ENCODE data around the gene VPS37C. TPM values are rescaled to one million over a fixed set of nuclear protein-coding genes. Genes with fewer than 3 reads are reported as not detected.

VPS37C gene
- total and polyA plus RNA-seq, 2 of the 13 experiments (the other 11 are each of a cell fraction or from before 2014, with no cell fraction given) = 7.5 to 8.8 TPM

- TF ChIP-seq STAT6 (CRISPR knock-in tag; IDR thresholded peaks at IDR 0.05; ENCODE audit: borderline replicate concordance) (no peak), HCFC1 (IDR thresholded peaks at IDR 0.05; ENCODE audit: low read depth, low read length) (no peak)
Measured at GRCh38 chr11:61119055-61119454, 42.2 kb downstream of the VPS37C start (continued).

DNA sequence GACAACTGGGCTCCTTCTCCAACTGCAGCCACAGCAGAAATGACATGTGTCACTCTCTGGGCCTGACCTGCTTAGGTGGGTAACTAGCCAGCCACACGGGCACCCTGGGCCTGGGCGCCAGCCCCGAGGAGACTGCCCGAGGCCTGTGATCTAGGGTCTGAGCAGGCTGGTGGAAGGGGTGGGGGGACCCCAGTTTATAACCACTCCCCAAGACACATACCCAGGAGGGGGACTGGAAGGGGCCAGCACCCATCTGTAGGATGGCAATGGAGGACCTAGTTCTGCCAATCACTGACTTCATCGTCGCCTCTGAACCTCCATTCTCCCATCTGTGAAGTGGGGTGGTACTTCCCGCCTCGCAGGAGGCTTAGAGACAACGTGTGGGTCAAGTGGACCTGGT, 42.8 kb downstream of the VPS37C start:
- FAIRE-seq (no peak), ATAC-seq (no peak), DNase-seq (ENCODE audit: low spot score) (no peak)
- POLR2A ChIA-PET = no interaction called here
- Histone ChIP-seq H3K4me3 (replicated peaks in 1 of 3; ENCODE audit: insufficient read depth in 1 of 3, low read depth in 2 of 3, low read length in 3 of 3) (no peak overlapping the region), H3K27ac (ENCODE audit: extremely low read length, insufficient read depth, low read length) (no peak overlapping the region), H3K9ac (ENCODE audit: insufficient read depth, low read depth, low read length) (no peak overlapping the region), H3K36me3 (replicated peaks in 1 of 2; ENCODE audit: control insufficient read depth in 1 of 2, insufficient read depth in 2 of 2, low read length in 2 of 2) (no peaks in the 10 kb centered on the region), H3K9me3 (ENCODE audit: low read length) (no peaks in the 10 kb centered on the region), H2AFZ (ENCODE audit: low read length) (no peak overlapping the region), H3K79me2 (ENCODE audit: insufficient read depth, low read length) (no peaks in the 10 kb centered on the region), H4K20me1 (ENCODE audit: insufficient read depth, low read length) (no peaks in the 10 kb centered on the region), H3K4me2 (ENCODE audit: low read depth, low read length) (no peak overlapping the region), H3K4me1 (ENCODE audit: insufficient read depth, low read length) (no peaks in the 10 kb centered on the region), H3K27me3 (ENCODE audit: control insufficient read depth in 1 of 2, insufficient read depth in 2 of 2, low read length in 2 of 2) (peaks cover under 1 to 59% of the 10 kb centered on the region in 2 experiments; a peak in 4 of 5 replicates)
- WGBS (ENCODE audit: low lambda C conversion rate) = 0% methylated on average over 6 of the region's 9 CpGs
- in situ Hi-C loops (cut with HindIII; ENCODE audit: extremely low pct_ligation_motif_present, low pct_unique_long_range_greater_than_20kb) = no loop called here
- BruUV-seq (replicated peaks) = no TSS peak
- CTCF ChIA-PET (ENCODE audit: low intra/inter-chr PET ratio, low total read pairs) = no interaction called here
- intact Hi-C loops (cut with micrococcal nuclease; ENCODE audit: unreplicated experiment) = no loop called here
- TF ChIP-seq, protein P1, sequence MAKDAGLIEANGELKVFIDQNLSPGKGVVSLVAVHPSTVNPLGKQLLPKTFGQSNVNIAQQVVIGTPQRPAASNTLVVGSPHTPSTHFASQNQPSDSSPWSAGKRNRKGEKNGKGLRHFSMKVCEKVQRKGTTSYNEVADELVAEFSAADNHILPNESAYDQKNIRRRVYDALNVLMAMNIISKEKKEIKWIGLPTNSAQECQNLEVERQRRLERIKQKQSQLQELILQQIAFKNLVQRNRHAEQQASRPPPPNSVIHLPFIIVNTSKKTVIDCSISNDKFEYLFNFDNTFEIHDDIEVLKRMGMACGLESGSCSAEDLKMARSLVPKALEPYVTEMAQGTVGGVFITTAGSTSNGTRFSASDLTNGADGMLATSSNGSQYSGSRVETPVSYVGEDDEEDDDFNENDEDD (CRISPR knock-in tag; IDR thresholded peaks at IDR 0.05; ENCODE audit: borderline replicate concordance) = no peak
- TF ChIP-seq PRMT3 (CRISPR knock-in tag; IDR thresholded peaks at IDR 0.05; ENCODE audit: borderline replicate concordance, low read depth) = no peak
- no peak for TF ChIP-seq EHMT2 (IDR thresholded peaks at IDR 0.05; ENCODE audit: borderline replicate concordance, low read depth, low read length)
- TF ChIP-seq, protein P2, sequence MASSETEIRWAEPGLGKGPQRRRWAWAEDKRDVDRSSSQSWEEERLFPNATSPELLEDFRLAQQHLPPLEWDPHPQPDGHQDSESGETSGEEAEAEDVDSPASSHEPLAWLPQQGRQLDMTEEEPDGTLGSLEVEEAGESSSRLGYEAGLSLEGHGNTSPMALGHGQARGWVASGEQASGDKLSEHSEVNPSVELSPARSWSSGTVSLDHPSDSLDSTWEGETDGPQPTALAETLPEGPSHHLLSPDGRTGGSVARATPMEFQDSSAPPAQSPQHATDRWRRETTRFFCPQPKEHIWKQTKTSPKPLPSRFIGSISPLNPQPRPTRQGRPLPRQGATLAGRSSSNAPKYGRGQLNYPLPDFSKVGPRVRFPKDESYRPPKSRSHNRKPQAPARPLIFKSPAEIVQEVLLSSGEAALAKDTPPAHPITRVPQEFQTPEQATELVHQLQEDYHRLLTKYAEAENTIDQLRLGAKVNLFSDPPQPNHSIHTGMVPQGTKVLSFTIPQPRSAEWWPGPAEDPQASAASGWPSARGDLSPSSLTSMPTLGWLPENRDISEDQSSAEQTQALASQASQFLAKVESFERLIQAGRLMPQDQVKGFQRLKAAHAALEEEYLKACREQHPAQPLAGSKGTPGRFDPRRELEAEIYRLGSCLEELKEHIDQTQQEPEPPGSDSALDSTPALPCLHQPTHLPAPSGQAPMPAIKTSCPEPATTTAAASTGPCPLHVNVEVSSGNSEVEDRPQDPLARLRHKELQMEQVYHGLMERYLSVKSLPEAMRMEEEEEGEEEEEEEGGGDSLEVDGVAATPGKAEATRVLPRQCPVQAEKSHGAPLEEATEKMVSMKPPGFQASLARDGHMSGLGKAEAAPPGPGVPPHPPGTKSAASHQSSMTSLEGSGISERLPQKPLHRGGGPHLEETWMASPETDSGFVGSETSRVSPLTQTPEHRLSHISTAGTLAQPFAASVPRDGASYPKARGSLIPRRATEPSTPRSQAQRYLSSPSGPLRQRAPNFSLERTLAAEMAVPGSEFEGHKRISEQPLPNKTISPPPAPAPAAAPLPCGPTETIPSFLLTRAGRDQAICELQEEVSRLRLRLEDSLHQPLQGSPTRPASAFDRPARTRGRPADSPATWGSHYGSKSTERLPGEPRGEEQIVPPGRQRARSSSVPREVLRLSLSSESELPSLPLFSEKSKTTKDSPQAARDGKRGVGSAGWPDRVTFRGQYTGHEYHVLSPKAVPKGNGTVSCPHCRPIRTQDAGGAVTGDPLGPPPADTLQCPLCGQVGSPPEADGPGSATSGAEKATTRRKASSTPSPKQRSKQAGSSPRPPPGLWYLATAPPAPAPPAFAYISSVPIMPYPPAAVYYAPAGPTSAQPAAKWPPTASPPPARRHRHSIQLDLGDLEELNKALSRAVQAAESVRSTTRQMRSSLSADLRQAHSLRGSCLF (CRISPR knock-in tag; IDR thresholded peaks at IDR 0.05; ENCODE audit: borderline replicate concordance) = no peak
- TF ChIP-seq ZNF670 (CRISPR knock-in tag; IDR thresholded peaks at IDR 0.05; ENCODE audit: borderline replicate concordance) = no peak
- TF ChIP-seq HDAC6 (IDR thresholded peaks at IDR 0.05; ENCODE audit: low read depth, low read length) = no peak
- TF ChIP-seq ZNF543 (CRISPR knock-in tag; IDR thresholded peaks at IDR 0.05) = no peak
- TF ChIP-seq, protein P3, sequence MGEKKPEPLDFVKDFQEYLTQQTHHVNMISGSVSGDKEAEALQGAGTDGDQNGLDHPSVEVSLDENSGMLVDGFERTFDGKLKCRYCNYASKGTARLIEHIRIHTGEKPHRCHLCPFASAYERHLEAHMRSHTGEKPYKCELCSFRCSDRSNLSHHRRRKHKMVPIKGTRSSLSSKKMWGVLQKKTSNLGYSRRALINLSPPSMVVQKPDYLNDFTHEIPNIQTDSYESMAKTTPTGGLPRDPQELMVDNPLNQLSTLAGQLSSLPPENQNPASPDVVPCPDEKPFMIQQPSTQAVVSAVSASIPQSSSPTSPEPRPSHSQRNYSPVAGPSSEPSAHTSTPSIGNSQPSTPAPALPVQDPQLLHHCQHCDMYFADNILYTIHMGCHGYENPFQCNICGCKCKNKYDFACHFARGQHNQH (CRISPR knock-in tag; IDR thresholded peaks at IDR 0.05) = no peak

Measured in HepG2 (cell line).